ENCODE measurements around the gene MDC1. TPM values are rescaled to one million over a fixed set of nuclear protein-coding genes. Genes with fewer than 3 reads are reported as not detected.

The MDC1 gene
- total RNA-seq, 4 donors from 2014 or later, result 21.3 to 36.0 (median 26.2) TPM

DNA sequence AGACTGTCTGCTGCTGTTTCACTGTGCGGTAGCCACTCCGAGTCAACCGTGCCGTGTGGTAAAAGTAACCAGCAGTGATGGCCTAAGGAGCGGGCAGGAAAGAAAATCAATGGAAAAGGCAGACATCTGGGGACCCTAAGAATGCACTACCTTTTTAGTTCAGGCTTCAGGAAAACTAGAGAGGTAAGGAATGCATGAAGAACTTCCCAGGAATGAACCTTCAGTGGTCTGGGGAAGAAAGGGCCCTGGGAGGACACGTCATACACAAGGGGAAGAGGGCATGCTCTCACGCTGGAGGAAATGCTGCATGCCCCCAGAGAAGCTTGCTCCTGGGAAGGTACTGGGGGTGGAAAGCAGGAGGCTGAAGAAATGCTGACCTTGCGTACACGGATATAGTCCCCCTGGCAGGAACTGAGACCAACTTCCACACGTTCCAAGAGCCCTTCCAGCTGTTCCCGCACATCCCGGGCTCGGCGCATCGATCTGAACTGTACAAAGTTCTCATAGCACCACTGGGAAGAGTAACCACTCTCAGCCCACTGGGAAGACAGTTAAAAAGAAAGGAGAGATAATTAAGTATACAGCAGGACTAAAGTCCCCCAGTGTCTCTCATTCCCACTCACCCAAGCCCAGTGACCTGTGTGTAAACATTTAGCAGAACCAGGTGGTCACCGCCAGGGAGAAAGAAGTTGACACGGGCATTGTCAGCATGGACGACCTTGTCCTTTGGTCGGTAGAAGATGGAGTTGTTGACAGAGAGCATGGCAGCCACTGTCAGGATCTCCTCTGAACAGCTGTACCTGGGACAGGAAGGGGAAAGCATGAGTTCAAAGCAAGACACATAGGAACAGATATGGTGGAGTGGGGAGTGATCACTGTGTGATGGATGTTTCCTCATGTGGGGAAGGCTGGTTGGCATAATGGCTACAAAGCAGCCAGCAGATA is 62.0 kb downstream of the MDC1 start:
- Histone ChIP-seq H3K4me3 (no peak overlapping the region), H3K36me3 (peaks cover 0 to 97% (median 54%) of the 10 kb centered on the region in 3 donors), H3K27me3 (no peaks in the 10 kb centered on the region), H3K27ac (no peak overlapping the region), H3K9me3 (no peaks in the 10 kb centered on the region), H3K4me1 (no peaks in the 10 kb centered on the region)
- 91% methylated on average over 19 of the region's 19 CpGs for WGBS, 2 donors
- no peak for DNase-seq (ENCODE audit: low spot score in 2 of 2)
- no peak for TF ChIP-seq EP300 (IDR thresholded peaks at IDR 0.05)
- no peak for TF ChIP-seq POLR2A (IDR thresholded peaks at IDR 0.05)
- TF ChIP-seq, protein P1, sequence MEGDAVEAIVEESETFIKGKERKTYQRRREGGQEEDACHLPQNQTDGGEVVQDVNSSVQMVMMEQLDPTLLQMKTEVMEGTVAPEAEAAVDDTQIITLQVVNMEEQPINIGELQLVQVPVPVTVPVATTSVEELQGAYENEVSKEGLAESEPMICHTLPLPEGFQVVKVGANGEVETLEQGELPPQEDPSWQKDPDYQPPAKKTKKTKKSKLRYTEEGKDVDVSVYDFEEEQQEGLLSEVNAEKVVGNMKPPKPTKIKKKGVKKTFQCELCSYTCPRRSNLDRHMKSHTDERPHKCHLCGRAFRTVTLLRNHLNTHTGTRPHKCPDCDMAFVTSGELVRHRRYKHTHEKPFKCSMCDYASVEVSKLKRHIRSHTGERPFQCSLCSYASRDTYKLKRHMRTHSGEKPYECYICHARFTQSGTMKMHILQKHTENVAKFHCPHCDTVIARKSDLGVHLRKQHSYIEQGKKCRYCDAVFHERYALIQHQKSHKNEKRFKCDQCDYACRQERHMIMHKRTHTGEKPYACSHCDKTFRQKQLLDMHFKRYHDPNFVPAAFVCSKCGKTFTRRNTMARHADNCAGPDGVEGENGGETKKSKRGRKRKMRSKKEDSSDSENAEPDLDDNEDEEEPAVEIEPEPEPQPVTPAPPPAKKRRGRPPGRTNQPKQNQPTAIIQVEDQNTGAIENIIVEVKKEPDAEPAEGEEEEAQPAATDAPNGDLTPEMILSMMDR (IDR thresholded peaks at IDR 0.05), result no peak

DNA sequence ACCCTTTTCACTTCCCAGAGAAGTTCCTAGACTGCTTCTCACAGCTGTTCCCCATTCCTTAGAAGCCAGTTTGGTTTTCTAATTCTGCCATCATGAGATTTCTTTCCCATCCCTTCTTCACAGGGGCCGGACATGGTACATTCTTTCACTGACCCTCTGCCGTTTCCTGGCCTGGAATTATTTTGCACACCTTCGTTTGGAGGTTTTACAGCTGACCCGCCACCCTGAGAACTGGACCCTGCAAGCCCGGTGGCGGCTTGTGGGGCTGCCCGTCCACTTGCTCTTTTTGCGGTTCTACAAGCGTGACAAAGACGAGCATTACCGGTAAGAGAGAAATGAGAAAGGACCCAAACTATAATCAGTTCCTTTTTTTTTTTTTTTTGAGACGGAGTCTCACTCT is 65.9 kb downstream of the MDC1 start:
- no peaks in the 10 kb centered on the region for H3K9me3 ChIP-seq
- H3K36me3 ChIP-seq, result peaks cover 0 to 63% (median 41%) of the 10 kb centered on the region in 3 donors
- H3K4me1 ChIP-seq, result peaks cover 0 to 18% (median 6%) of the 10 kb centered on the region in 4 donors
- H3K4me3 ChIP-seq, result no peak overlapping the region
- H3K27me3 ChIP-seq, result no peaks in the 10 kb centered on the region
- no peak overlapping the region for H3K27ac ChIP-seq
- DNase-seq (ENCODE audit: low spot score in 2 of 2), result no peak
- TF ChIP-seq, protein P1 (IDR thresholded peaks at IDR 0.05), result no peak
- TF ChIP-seq POLR2A (IDR thresholded peaks at IDR 0.05) (no peak), EP300 (IDR thresholded peaks at IDR 0.05) (no peak)
- 88 to 90% methylated on average over 12 of the region's 12 CpGs for whole genome bisulfite sequencing, 2 donors

Small RNA genes lying within 50 kb of the gene (small RNA-seq; reads per million reads assigned to genes)
- gene RF00019, result not detected
- gene RN7SL353P, result not detected

Other genes with a start within 250 kb of the MDC1 start
- gene HLA-E, start 227.8 kb downstream of the MDC1 start, total RNA-seq, result 100 to 1,000 TPM; 483 to 900 (median 631) TPM
- gene GNL1, start 160.8 kb downstream of the MDC1 start, total RNA-seq, result 10 to 100 TPM; 38.1 to 45.2 (median 44.3) TPM
- 10 to 100 TPM in 1 of 4 donors, 1 to 10 TPM in 3; 8.0 to 10.3 (median 8.8) TPM for gene PRR3, start 160.0 kb downstream of the MDC1 start, total RNA-seq
- gene ABCF1, start 145.8 kb downstream of the MDC1 start, total RNA-seq, result 10 to 100 TPM; 31.4 to 64.5 (median 36.9) TPM
- gene PPP1R10, start 100.0 kb downstream of the MDC1 start, total RNA-seq, result 10 to 100 TPM; 29.4 to 48.6 (median 39.3) TPM
- 10 to 100 TPM; 36.9 to 67.7 (median 50.3) TPM for gene MRPS18B, start 99.4 kb downstream of the MDC1 start, total RNA-seq
- gene ATAT1, start 90.4 kb downstream of the MDC1 start, total RNA-seq, result 10 to 100 TPM in 1 of 4 donors, 1 to 10 TPM in 3; 5.5 to 18.0 (median 7.7) TPM
- gene C6orf136, start 70.1 kb downstream of the MDC1 start, total RNA-seq, result 10 to 100 TPM; 13.5 to 21.4 (median 20.7) TPM
- 10 to 100 TPM; 22.7 to 40.2 (median 29.2) TPM for gene DHX16, start 44.3 kb downstream of the MDC1 start, total RNA-seq
- 10 to 100 TPM; 26.6 to 48.0 (median 35.5) TPM for gene PPP1R18, start 30.6 kb downstream of the MDC1 start, total RNA-seq
- gene NRM, start 26.3 kb downstream of the MDC1 start, total RNA-seq, result 10 to 100 TPM in 1 of 4 donors, 1 to 10 TPM in 3; 6.0 to 13.3 (median 6.9) TPM
- 100 to 1,000 TPM; 152 to 218 (median 207) TPM for gene TUBB, start 3.1 kb upstream of the MDC1 start, total RNA-seq
- gene FLOT1, start 25.4 kb upstream of the MDC1 start, total RNA-seq, result 100 to 1,000 TPM in 1 of 4 donors, 10 to 100 TPM in 3; 83.1 to 157 (median 94.6) TPM
- gene IER3, start 27.3 kb upstream of the MDC1 start, total RNA-seq, result 10 to 100 TPM in 1 of 4 donors, 1 to 10 TPM in 3; 4.5 to 15.3 (median 8.0) TPM
- gene DDR1, start 167.2 kb upstream of the MDC1 start, total RNA-seq, result 10 to 100 TPM; 36.7 to 60.1 (median 39.8) TPM
- gene GTF2H4, start 190.9 kb upstream of the MDC1 start, total RNA-seq, result 10 to 100 TPM in 2 of 4 donors, 1 to 10 TPM in 2; 2.2 to 25.2 (median 10.1) TPM
- 10 to 100 TPM; 22.6 to 26.2 (median 24.7) TPM for gene VARS2, start 197.0 kb upstream of the MDC1 start, total RNA-seq
- gene SFTA2, start 214.9 kb upstream of the MDC1 start, total RNA-seq, result not detected
- gene MUCL3, start 223.7 kb upstream of the MDC1 start, total RNA-seq, result under 1 TPM in 1 of 4 donors, not detected in 3; under 0.01 TPM

All from tibial nerve (tissue), 4 donors.